GM23338 (cell line): Measurements from ENCODE around the gene MMS19.

ENCODE experiments used
- CREB1 ChIP-seq: fragments of 250-450 bp; sonication (Bioruptor Pico); IDR thresholded peaks from 2 replicates; pipeline ENCODE4 v1.5.0; 2020; ENCODE audit warnings: low read depth, mild to moderate bottlenecking, moderate library complexity
- CTCF ChIP-seq, 2 experiments: fragments of 200-600 bp in 1 of 2; sonication (generic) in 1 of 2; conservative IDR thresholded peaks; 2 replicates each; pipeline versions ENCODE4 v1.5.1 to v1.6.1; 2016 to 2017; ENCODE audit warnings: antibody characterized with exemption in 2 of 2, low read depth in 2 of 2, mild to moderate bottlenecking in 2 of 2, moderate library complexity in 1 of 2
- POLR2AphosphoS5 ChIP-seq: IDR thresholded peaks from 2 replicates; pipeline ENCODE4 v1.6.1; 2016; ENCODE audit warnings: antibody characterized with exemption, low read depth
- REST ChIP-seq: IDR thresholded peaks from one replicate; pipeline ENCODE4 v1.6.1; 2018; ENCODE audit warnings: antibody characterized with exemption; ENCODE audit not compliant: unreplicated experiment

GRCh38 chr10:97532935-97533671 is 34.9 kb upstream of the MMS19 start:
- TF ChIP-seq CTCF (conservative IDR thresholded peaks at IDR 0.05; ENCODE audit: low read depth in 2 of 2) (no peak), POLR2AphosphoS5 (no peak), CREB1 (no peak), REST (no peak)
